ENCODE results near the gene PRPF38B. TPM values are rescaled to one million over a fixed set of nuclear protein-coding genes. Genes with fewer than 3 reads are reported as not detected.
A peak's percentile ranks its signal among the peaks of the same experiment; 100 is the strongest.

The PRPF38B gene
- total and polyA plus RNA-seq, 2 donors (not counting 1 experiment from before 2014, with no cell fraction given), result 17.8 to 28.8 TPM

GRCh38 chr1:108749081-108749480, 57.0 kb downstream of the PRPF38B start:
- no peak for DNase-seq (ENCODE audit: low read depth in 2 of 2)
- Histone ChIP-seq H2AFZ (ENCODE audit: low read length) (no peak overlapping the region), H4K20me1 (ENCODE audit: control insufficient read depth, extremely low read depth, insufficient read depth, low read length) (no peaks in the 10 kb centered on the region), H3K9me3 (ENCODE audit: control insufficient read depth, insufficient read depth, low read depth, low read length) (no peaks in the 10 kb centered on the region), H3K4me3 (replicated peaks in 1 of 4; ENCODE audit: control extremely low read depth in 1 of 4, insufficient read depth in 1 of 4, low read depth in 3 of 4, low read length in 4 of 4) (no peak overlapping the region), H3K9ac (ENCODE audit: insufficient read depth, low read length) (no peak overlapping the region), H3K27me3 (ENCODE audit: control insufficient read depth, insufficient read depth, low read length) (no peaks in the 10 kb centered on the region), H3K36me3 (ENCODE audit: control insufficient read depth, insufficient read depth, low read length) (no peaks in the 10 kb centered on the region), H3K27ac (ENCODE audit: insufficient read depth, low read length) (no peak overlapping the region), H3K4me2 (ENCODE audit: extremely low read depth, insufficient read depth, low read length) (no peak overlapping the region), H3K79me2 (ENCODE audit: control insufficient read depth, insufficient read depth, low read length) (peaks cover 47% of the 10 kb centered on the region), H3K4me1 (ENCODE audit: control insufficient read depth, extremely low read depth, insufficient read depth, low read length) (no peaks in the 10 kb centered on the region)
- TF ChIP-seq, protein P1, sequence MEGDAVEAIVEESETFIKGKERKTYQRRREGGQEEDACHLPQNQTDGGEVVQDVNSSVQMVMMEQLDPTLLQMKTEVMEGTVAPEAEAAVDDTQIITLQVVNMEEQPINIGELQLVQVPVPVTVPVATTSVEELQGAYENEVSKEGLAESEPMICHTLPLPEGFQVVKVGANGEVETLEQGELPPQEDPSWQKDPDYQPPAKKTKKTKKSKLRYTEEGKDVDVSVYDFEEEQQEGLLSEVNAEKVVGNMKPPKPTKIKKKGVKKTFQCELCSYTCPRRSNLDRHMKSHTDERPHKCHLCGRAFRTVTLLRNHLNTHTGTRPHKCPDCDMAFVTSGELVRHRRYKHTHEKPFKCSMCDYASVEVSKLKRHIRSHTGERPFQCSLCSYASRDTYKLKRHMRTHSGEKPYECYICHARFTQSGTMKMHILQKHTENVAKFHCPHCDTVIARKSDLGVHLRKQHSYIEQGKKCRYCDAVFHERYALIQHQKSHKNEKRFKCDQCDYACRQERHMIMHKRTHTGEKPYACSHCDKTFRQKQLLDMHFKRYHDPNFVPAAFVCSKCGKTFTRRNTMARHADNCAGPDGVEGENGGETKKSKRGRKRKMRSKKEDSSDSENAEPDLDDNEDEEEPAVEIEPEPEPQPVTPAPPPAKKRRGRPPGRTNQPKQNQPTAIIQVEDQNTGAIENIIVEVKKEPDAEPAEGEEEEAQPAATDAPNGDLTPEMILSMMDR (conservative IDR thresholded peaks at IDR 0.05 in 1 of 2, IDR thresholded peaks at IDR 0.05 in 1 of 2; ENCODE audit: low read depth in 1 of 2, low read length in 2 of 2), result no peak
- TF ChIP-seq EZH2 (IDR thresholded peaks at IDR 0.05; ENCODE audit: low read length, missing control alignments), result no peak

- Histone ChIP-seq H3K27ac (ENCODE audit: insufficient read depth, low read length) (no peak overlapping the region), H3K4me3 (replicated peaks in 1 of 4; ENCODE audit: control extremely low read depth in 1 of 4, insufficient read depth in 1 of 4, low read depth in 3 of 4, low read length in 4 of 4) (no peak overlapping the region), H2AFZ (ENCODE audit: low read length) (no peak overlapping the region), H3K27me3 (ENCODE audit: control insufficient read depth, insufficient read depth, low read length) (no peaks in the 10 kb centered on the region), H3K9me3 (ENCODE audit: control insufficient read depth, insufficient read depth, low read depth, low read length) (no peaks in the 10 kb centered on the region), H4K20me1 (ENCODE audit: control insufficient read depth, extremely low read depth, insufficient read depth, low read length) (no peaks in the 10 kb centered on the region), H3K4me2 (ENCODE audit: extremely low read depth, insufficient read depth, low read length) (no peak overlapping the region), H3K36me3 (ENCODE audit: control insufficient read depth, insufficient read depth, low read length) (no peaks in the 10 kb centered on the region), H3K79me2 (ENCODE audit: control insufficient read depth, insufficient read depth, low read length) (peaks cover 47% of the 10 kb centered on the region), H3K9ac (ENCODE audit: insufficient read depth, low read length) (no peak overlapping the region), H3K4me1 (ENCODE audit: control insufficient read depth, extremely low read depth, insufficient read depth, low read length) (no peaks in the 10 kb centered on the region)
- TF ChIP-seq, protein P1 (conservative IDR thresholded peaks at IDR 0.05 in 1 of 2, IDR thresholded peaks at IDR 0.05 in 1 of 2; ENCODE audit: low read depth in 1 of 2, low read length in 2 of 2), result no peak
- no peak for TF ChIP-seq EZH2 (IDR thresholded peaks at IDR 0.05; ENCODE audit: low read length, missing control alignments)
- DNase-seq (ENCODE audit: low read depth in 2 of 2), result peak in 1 of 2 donors; percentile 39
Measured at GRCh38 chr1:108750476-108751181, 58.5 kb downstream of the PRPF38B start.

Other genes starting within 250 kb of the PRPF38B start
- not detected in 2 replicates for gene NBPF6, start 242.0 kb upstream of the PRPF38B start, total RNA-seq
- gene NBPF6, start 242.0 kb upstream of the PRPF38B start, polyA plus RNA-seq, result 0.03 TPM in 1 of 2 replicates, not detected in the other
- 18.5 and 27.2 TPM in 2 replicates for gene EEIG2, start 132.2 kb upstream of the PRPF38B start, total RNA-seq
- gene EEIG2, start 132.2 kb upstream of the PRPF38B start, polyA plus RNA-seq, result 13.7 and 17.5 TPM in 2 replicates
- gene HENMT1, start 31.2 kb upstream of the PRPF38B start, total RNA-seq, result 3.0 and 4.1 TPM in 2 replicates
- gene HENMT1, start 31.2 kb upstream of the PRPF38B start, polyA plus RNA-seq, result 3.8 and 5.3 TPM in 2 replicates
- under 0.01 and 0.17 TPM in 2 replicates for gene FNDC7, start 20.6 kb downstream of the PRPF38B start, total RNA-seq
- gene FNDC7, start 20.6 kb downstream of the PRPF38B start, polyA plus RNA-seq, result 0.03 and 0.06 TPM in 2 replicates
- 71.0 and 75.0 TPM in 2 replicates for gene STXBP3, start 54.4 kb downstream of the PRPF38B start, total RNA-seq
- 51.8 and 55.3 TPM in 2 replicates for gene STXBP3, start 54.4 kb downstream of the PRPF38B start, polyA plus RNA-seq
- gene AKNAD1, start 164.8 kb downstream of the PRPF38B start, total RNA-seq, result 0.17 and 0.26 TPM in 2 replicates
- gene AKNAD1, start 164.8 kb downstream of the PRPF38B start, polyA plus RNA-seq, result 0.71 and 1.2 TPM in 2 replicates
- gene GPSM2, start 184.7 kb downstream of the PRPF38B start, total RNA-seq, result 28.0 and 36.2 TPM in 2 replicates
- gene GPSM2, start 184.7 kb downstream of the PRPF38B start, polyA plus RNA-seq, result 32.6 and 61.1 TPM in 2 replicates

All from fibroblast of lung (primary cell).